Measurements from ENCODE around the gene MYO10.

DNA sequence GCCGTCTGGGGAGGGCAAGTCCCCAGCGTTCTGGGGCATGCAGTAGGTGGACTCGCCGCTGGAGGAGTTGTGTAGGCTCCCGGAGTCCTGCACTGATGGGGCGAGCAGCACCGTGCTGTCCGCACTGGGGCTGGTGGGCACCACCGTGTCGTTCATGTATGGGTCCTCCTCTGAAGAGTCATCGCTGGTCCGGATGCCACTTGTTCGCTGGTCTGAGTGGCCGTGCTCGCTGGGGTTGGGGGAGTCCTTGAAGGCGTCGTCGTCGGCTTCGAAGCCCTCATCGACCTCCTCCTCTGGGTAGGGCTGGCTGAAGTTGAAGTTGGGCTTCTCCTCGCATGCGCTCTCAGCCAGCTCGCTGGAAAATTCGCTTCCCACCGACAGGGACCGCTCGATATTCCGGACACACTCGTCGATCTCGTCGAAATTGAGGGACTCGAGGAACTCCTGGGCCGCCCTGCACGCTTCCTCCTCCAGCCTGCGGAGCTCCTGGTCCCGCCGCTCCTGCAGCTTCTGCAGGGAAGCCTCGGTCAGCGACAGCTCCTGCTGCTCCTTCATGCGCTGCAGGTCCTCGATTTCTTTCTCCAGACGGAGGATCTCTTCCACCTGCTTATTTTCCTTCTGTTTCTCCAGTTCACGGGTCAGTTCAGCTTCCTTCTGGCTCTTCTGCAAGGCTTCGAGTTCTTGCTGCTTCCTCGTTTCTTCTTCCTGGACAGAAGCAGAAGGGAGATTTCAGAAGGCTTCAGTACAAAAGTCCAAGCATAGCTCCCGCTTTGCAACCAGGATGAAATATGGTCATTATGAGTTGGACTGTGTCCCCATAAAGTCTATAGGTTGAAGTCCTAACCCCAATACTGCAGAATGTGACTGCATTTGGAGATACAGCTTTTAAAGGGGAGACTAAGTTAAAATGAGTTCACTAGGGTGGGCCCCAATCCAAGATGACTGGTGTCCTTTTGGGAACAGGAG lies 234.7 kb downstream of the MYO10 start:
- TF ChIP-seq, protein P1, sequence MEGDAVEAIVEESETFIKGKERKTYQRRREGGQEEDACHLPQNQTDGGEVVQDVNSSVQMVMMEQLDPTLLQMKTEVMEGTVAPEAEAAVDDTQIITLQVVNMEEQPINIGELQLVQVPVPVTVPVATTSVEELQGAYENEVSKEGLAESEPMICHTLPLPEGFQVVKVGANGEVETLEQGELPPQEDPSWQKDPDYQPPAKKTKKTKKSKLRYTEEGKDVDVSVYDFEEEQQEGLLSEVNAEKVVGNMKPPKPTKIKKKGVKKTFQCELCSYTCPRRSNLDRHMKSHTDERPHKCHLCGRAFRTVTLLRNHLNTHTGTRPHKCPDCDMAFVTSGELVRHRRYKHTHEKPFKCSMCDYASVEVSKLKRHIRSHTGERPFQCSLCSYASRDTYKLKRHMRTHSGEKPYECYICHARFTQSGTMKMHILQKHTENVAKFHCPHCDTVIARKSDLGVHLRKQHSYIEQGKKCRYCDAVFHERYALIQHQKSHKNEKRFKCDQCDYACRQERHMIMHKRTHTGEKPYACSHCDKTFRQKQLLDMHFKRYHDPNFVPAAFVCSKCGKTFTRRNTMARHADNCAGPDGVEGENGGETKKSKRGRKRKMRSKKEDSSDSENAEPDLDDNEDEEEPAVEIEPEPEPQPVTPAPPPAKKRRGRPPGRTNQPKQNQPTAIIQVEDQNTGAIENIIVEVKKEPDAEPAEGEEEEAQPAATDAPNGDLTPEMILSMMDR (IDR thresholded peaks at IDR 0.05), result no peak
- no peak for TF ChIP-seq POLR2A (IDR thresholded peaks at IDR 0.05)
- TF ChIP-seq EP300 (IDR thresholded peaks at IDR 0.05), result no peak

Data from tibial nerve (tissue), 4 donors.